Mucosa of descending colon (tissue), 3 donors: ENCODE measurements around the gene ANKRD33. TPM values are rescaled to one million over a fixed set of nuclear protein-coding genes. Genes with fewer than 3 reads are reported as not detected.
A peak's percentile ranks its signal among the peaks of the same experiment; 100 is the strongest.

Source experiments
- ATAC-seq: fragments of 200-7000 bp; cut with Tn5 transposase; one replicate; pipeline ENCODE4 v1.9.1; 2020; ENCODE audit warnings: mild to moderate bottlenecking, moderate library complexity
- DNase-seq, 3 donors: peaks; one replicate each; pipeline ENCODE4 v3.0.0-alpha.2; 2020
- H3K36me3 ChIP-seq: fragments of 200-600 bp; one replicate; pipeline ENCODE4 v1.8.0; 2021; ENCODE audit warnings: low read depth, mild to moderate bottlenecking
- H3K4me1 ChIP-seq: fragments of 200-600 bp; one replicate; pipeline ENCODE4 v1.8.0; 2021; ENCODE audit warnings: low read depth, mild to moderate bottlenecking
- H3K4me3 ChIP-seq: fragments of 200-600 bp; one replicate; pipeline ENCODE4 v1.8.0; 2021; ENCODE audit warnings: mild to moderate bottlenecking
- H3K9me3 ChIP-seq: fragments of 200-600 bp; one replicate; pipeline ENCODE4 v1.8.0; 2021; ENCODE audit warnings: mild to moderate bottlenecking
- intact Hi-C, 2 donors: fragments of 100-400 bp; cut with DNase I in 1 of 2; cut with micrococcal nuclease in 1 of 2; formaldehyde crosslinking; loops; one replicate each; pipeline versions ENCODE4 v1.11.0 to v1.11.1; 2022; cut with DNase I, micrococcal nuclease
- total RNA-seq, 3 donors: library from RNA; stranded (reverse); fragmentation: NEBNext Ultra II Directional in 2 of 3; extraction: Animal tissue kit (Norgen Biotek cat#: 25700) in 2 of 3; gene quantifications; one replicate each; pipeline versions ENCODE4 v1.2.1 to v1.2.4, GENCODE V29; 2021 to 2023
- TF ChIP-seq, protein P1 (sequence below): fragments of 200-600 bp; IDR thresholded peaks from one replicate; pipeline ENCODE4 v1.8.0; 2022; ENCODE audit warnings: antibody characterized with exemption, mild to moderate bottlenecking
- donor health status: DM: no; HTN: no; CAD: no; lungs with moderate emphysema.
- donor health status: DM: no; HTN: no; CAD: no.
- donor health status: DM: no; HTN: yes; CAD: no.

Gene ANKRD33
- total RNA-seq, 3 donors from 2014 or later = 0.46 TPM; not detected in 2

DNA sequence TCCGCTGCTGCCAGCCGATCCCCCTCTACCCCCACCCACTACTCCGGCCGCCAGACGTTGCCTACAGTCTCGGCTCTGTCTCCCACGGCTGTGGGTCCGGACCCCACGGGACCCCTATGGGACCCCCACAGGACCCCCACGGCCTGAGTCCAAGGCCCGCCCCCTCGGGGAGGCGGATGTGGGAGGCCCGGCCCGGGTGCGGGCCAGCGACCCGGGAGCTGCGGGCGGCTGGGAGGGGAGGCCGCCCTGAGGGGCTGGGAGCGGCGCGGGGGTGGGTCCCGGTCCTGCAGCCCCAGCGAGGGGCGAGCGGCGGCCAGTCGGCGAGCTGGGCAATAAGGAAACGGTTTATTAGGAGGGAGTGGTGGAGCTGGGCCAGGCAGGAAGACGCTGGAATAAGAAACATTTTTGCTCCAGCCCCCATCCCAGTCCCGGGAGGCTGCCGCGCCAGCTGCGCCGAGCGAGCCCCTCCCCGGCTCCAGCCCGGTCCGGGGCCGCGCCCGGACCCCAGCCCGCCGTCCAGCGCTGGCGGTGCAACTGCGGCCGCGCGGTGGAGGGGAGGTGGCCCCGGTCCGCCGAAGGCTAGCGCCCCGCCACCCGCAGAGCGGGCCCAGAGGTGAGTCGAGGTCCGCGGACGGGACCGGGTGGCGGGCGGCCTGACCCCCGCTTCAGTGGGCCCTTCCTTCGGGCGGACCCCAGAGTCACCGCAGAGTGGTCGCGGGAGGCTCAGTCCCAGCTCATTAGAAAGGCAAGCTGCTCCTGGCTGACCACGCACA is 19.4 kb downstream of the ANKRD33 start, which contains the start of gene ACVRL1:
TSS of gene ACVRL1 (plus strand) at position 422 of the 773 bp plus-strand sequence. CDS start 4,971 bp downstream, outside the sequence.
- Histone ChIP-seq H3K9me3 (no peaks in the 10 kb centered on the region), H3K36me3 (no peaks in the 10 kb centered on the region), H3K4me3 (peak within 1 kb of the TSS; percentile 57), H3K4me1 (peaks cover 38% of the 10 kb centered on the region)
- DNase-seq (peak in 2 of 3 donors; percentile 64 to 73), ATAC-seq (peak; percentile 71)
- intact Hi-C loops = no loop called here
- TF ChIP-seq, protein P1, sequence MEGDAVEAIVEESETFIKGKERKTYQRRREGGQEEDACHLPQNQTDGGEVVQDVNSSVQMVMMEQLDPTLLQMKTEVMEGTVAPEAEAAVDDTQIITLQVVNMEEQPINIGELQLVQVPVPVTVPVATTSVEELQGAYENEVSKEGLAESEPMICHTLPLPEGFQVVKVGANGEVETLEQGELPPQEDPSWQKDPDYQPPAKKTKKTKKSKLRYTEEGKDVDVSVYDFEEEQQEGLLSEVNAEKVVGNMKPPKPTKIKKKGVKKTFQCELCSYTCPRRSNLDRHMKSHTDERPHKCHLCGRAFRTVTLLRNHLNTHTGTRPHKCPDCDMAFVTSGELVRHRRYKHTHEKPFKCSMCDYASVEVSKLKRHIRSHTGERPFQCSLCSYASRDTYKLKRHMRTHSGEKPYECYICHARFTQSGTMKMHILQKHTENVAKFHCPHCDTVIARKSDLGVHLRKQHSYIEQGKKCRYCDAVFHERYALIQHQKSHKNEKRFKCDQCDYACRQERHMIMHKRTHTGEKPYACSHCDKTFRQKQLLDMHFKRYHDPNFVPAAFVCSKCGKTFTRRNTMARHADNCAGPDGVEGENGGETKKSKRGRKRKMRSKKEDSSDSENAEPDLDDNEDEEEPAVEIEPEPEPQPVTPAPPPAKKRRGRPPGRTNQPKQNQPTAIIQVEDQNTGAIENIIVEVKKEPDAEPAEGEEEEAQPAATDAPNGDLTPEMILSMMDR = no peak

DNA sequence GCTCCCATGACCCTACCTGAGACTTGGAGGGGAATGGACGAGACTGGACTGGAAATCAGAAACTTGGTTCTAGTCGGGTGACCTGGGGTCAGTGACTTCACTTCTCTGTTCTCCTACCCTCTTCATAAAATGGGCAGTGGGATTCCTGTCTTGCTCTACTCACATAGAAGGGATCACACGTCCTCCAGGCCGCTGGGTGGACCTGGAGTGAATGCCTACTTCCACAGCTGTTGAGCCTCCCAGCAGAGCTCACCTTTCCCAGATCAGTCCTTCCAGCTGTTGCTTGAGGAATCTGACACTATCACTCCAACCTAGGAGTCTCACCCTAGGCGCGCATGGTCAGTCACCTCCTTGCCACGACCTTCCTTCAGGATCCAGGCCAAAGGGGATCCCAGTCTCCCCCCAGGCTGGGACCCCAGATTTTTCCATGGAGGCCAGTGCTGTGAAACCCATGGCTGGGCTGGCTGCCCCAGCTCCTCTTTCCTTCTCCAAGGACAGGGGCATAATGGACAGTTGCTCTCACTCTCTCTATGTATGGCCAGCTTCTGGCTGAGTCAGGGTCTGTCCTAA is 20.0 kb downstream of the ANKRD33 start:
- no peak for DNase-seq
- H3K4me1 ChIP-seq = peaks cover 41% of the 10 kb centered on the region

GRCh38 chr12:51908876-51909592 is 21.1 kb downstream of the ANKRD33 start:
- TF ChIP-seq, protein P1 = no peak
- DNase-seq (no peak), ATAC-seq (no peak)
- no peaks in the 10 kb centered on the region for H3K9me3 ChIP-seq
- no peak overlapping the region for H3K4me3 ChIP-seq
- H3K36me3 ChIP-seq = no peaks in the 10 kb centered on the region
- intact Hi-C loops = no loop called here
- peaks cover 41% of the 10 kb centered on the region for H3K4me1 ChIP-seq

More for the DNA sequence above, 20.0 kb downstream of the ANKRD33 start:
- TF ChIP-seq, protein P1 = no peak
- no peaks in the 10 kb centered on the region for H3K36me3 ChIP-seq
- H3K4me3 ChIP-seq = peak overlapping the region; percentile 57
- H3K9me3 ChIP-seq = no peaks in the 10 kb centered on the region
- peak; percentile 20 for ATAC-seq
- intact Hi-C loops = no loop called here

DNA sequence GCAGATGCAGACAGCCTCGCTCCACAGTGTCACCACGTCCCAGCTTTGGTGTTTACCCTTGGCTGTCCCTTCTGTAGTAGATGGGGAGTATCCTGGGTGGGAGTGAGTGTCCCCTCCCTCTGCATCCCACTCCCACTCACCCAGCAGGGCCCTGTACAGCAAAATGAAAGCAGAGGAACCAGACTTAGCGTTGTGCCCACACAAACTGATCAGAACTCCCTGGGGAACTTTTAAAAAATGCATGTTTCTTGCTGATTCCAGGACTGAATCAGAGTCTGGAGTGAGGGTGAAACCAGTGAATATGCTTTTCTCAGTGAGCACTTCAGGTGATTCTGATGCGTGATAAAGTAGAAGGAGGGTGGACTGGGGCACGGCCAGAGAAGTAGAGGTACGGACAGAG is 22.3 kb downstream of the ANKRD33 start:
- Histone ChIP-seq H3K36me3 (no peaks in the 10 kb centered on the region), H3K9me3 (no peaks in the 10 kb centered on the region), H3K4me3 (no peak overlapping the region), H3K4me1 (peaks cover 41% of the 10 kb centered on the region)
- ATAC-seq (no peak), DNase-seq (no peak)
- TF ChIP-seq, protein P1 = no peak
- intact Hi-C loops = no loop called here

DNA sequence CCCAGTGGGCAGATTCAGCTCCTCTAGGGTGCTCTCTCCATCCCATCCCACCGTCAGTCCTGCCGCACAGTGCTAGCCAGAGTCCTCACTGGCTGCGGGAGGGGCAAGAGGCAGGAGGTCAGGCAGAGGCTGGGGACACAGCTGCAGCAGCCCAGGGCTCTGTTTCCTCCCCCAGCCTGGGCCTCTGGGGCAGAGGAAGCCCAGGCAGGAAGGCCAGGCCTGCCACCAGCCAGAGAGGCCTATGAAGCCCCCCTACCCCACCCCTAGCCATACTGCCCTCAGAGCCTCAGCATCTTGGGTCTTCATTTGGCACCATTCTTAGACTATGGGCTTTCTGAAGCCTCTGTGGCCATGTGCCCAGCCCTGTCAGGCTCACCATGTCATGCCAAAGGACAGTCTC is 22.8 kb downstream of the ANKRD33 start:
- Histone ChIP-seq H3K36me3 (no peaks in the 10 kb centered on the region), H3K4me1 (peaks cover 36% of the 10 kb centered on the region), H3K4me3 (no peak overlapping the region), H3K9me3 (no peaks in the 10 kb centered on the region)
- intact Hi-C loops = no loop called here
- TF ChIP-seq, protein P1 = no peak
- ATAC-seq (no peak), DNase-seq (no peak)
